Bronchial epithelial cell (primary cell): ENCODE results near the gene GTF3C6. TPM values are rescaled to one million over a fixed set of nuclear protein-coding genes. Genes with fewer than 3 reads are reported as not detected.
"Not testable (repeated sequence)": the region's sequence is repeated elsewhere in the genome, so short reads cannot be mapped to it uniquely, and the experiment has no call there.

Source experiments
- DNase-seq: peaks from one replicate; pipeline ENCODE4 v3.0.0-alpha.2; 2010; ENCODE audit warnings: low read depth
- FAIRE-seq: peaks from 2 replicates; lab custom pipeline; 2011; peaks lifted over from hg19 to GRCh38; lab: Jason Lieb, UNC
- H3K27me3 ChIP-seq: 2 replicates; pipeline ENCODE4 v1.5.1; 2011; ENCODE audit warnings: low read length; ENCODE audit not compliant: control insufficient read depth, insufficient read depth
- H3K36me3 ChIP-seq: 2 replicates; pipeline ENCODE4 v1.5.1; 2011; ENCODE audit warnings: low read length; ENCODE audit not compliant: control insufficient read depth, insufficient read depth
- H3K4me3 ChIP-seq: 2 replicates; pipeline ENCODE4 v1.5.1; 2011; ENCODE audit warnings: mild to moderate bottlenecking, low read depth, low read length, control low read depth
- CTCF ChIP-seq: IDR thresholded peaks from 2 replicates; pipeline ENCODE4 v1.5.1; 2011; ENCODE audit warnings: mild to moderate bottlenecking, moderate library complexity, low read length, control low read depth, inconsistent platforms; ENCODE audit not compliant: insufficient read depth, severe bottlenecking
- total RNA-seq: library from RNA; depleted of rRNA; stranded (reverse); fragments of >200 nt; gene quantifications from 2 replicates; pipeline ENCODE4 v1.2.1, GENCODE V29; 2014

Gene GTF3C6
- total RNA-seq, 1 donor from 2014 or later = 38.7 TPM

DNA sequence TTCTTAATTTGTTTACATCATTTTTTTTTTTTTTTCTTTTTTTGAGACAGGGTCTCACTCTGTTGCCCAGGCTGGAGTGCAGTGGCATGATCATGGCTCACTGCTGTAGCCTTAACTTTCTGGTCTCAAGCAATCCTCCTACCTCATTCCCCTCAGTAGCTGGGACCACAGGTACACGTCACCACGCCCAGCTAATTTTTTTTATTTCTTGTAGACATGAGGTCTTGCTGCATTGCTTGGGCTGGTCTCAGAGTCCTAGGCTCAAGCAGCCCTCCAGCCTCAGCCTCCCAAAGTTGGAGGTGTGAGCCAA is 53.6 kb downstream of the GTF3C6 start:
- Histone ChIP-seq H3K4me3 (no peak overlapping the region), H3K27me3 (no peaks in the 10 kb centered on the region), H3K36me3 (peaks cover 7% of the 10 kb centered on the region)
- TF ChIP-seq CTCF = no peak
- FAIRE-seq (no peak), DNase-seq (no peak)

- not testable (repeated sequence) for H3K36me3 ChIP-seq, FAIRE-seq, H3K27me3 ChIP-seq, DNase-seq, H3K4me3 ChIP-seq
Observed at GRCh38 chr6:111012520-111012919, 54.0 kb downstream of the GTF3C6 start.

GRCh38 chr6:111013144-111013915 is 54.8 kb downstream of the GTF3C6 start:
- TF ChIP-seq CTCF = no peak
- Histone ChIP-seq H3K4me3 (no peak overlapping the region), H3K27me3 (no peaks in the 10 kb centered on the region), H3K36me3 (peaks cover 9% of the 10 kb centered on the region)
- no peak for FAIRE-seq
- DNase-seq = no peak

- peaks cover 7% of the 10 kb centered on the region for H3K36me3 ChIP-seq
- TF ChIP-seq CTCF = no peak
- H3K27me3 ChIP-seq = no peaks in the 10 kb centered on the region
- FAIRE-seq (no peak), DNase-seq (no peak)
- no peak overlapping the region for H3K4me3 ChIP-seq
Observed at GRCh38 chr6:111015389-111016124, 57.1 kb downstream of the GTF3C6 start.

- not testable (repeated sequence) for H3K36me3 ChIP-seq, FAIRE-seq, H3K27me3 ChIP-seq, DNase-seq, H3K4me3 ChIP-seq
Observed at GRCh38 chr6:111017241-111017640, 58.7 kb downstream of the GTF3C6 start.

Other genes with a start within 250 kb of the GTF3C6 start
- gene CDK19, start 143.2 kb upstream of the GTF3C6 start, total RNA-seq = 6.1 and 6.9 TPM in 2 replicates
- 170 and 171 TPM in 2 replicates for gene AMD1, start 83.9 kb upstream of the GTF3C6 start, total RNA-seq
- gene RPF2, start 23.3 kb downstream of the GTF3C6 start, total RNA-seq = 14.6 and 19.5 TPM in 2 replicates
- gene SLC16A10, start 128.8 kb downstream of the GTF3C6 start, total RNA-seq = under 0.01 and 0.26 TPM in 2 replicates